Spleen (tissue), 11 donors: ENCODE measurements around the gene IL12B. TPM values are rescaled to one million over a fixed set of nuclear protein-coding genes. Genes with fewer than 3 reads are reported as not detected.
"Not testable (repeated sequence)": the region's sequence is repeated elsewhere in the genome, so short reads cannot be mapped to it uniquely, and the experiment has no call there.

Source experiments
- DNase-seq: peaks from one replicate; pipeline ENCODE4 v3.0.0-alpha.2; 2020
- H3K27ac ChIP-seq, 8 donors: fragments of 200-600 bp; sonication (generic) in 7 of 8; 1 replicate in 4 of 8; 2 replicates in 4 of 8; pipeline versions ENCODE4 v1.5.0 to v1.8.0; 2016 to 2021; ENCODE audit warnings: inconsistent platforms in 4 of 8, mild to moderate bottlenecking in 4 of 8, moderate library complexity in 1 of 8
- H3K27me3 ChIP-seq, 7 donors: fragments of 200-600 bp; sonication (generic) in 6 of 7; replicated peaks in 1 of 7; 1 replicate in 4 of 7; 2 replicates in 3 of 7; pipeline versions ENCODE4 v1.5.0 to v1.8.0; 2016 to 2021; ENCODE audit warnings: inconsistent platforms in 3 of 7, mild to moderate bottlenecking in 1 of 7
- H3K36me3 ChIP-seq, 6 donors: fragments of 200-600 bp; sonication (generic) in 5 of 6; 1 replicate in 4 of 6; 2 replicates in 2 of 6; pipeline versions ENCODE4 v1.5.0 to v1.8.0; 2016 to 2021; ENCODE audit warnings: inconsistent platforms in 2 of 6
- H3K4me1 ChIP-seq, 6 donors: fragments of 200-600 bp; sonication (generic) in 5 of 6; 1 replicate in 3 of 6; 2 replicates in 3 of 6; pipeline versions ENCODE4 v1.5.0 to v1.8.0; 2016 to 2021; ENCODE audit warnings: inconsistent platforms in 3 of 6
- H3K4me3 ChIP-seq, 8 donors: fragments of 200-600 bp; sonication (generic) in 7 of 8; 1 replicate in 4 of 8; 2 replicates in 4 of 8; pipeline versions ENCODE4 v1.5.0 to v1.8.0; 2016 to 2021; ENCODE audit warnings: inconsistent platforms in 4 of 8, mild to moderate bottlenecking in 4 of 8, moderate library complexity in 2 of 8
- H3K9me3 ChIP-seq, 8 donors: fragments of 200-600 bp; sonication (generic) in 7 of 8; 1 replicate in 4 of 8; 2 replicates in 4 of 8; pipeline versions ENCODE4 v1.5.0 to v1.8.0; 2016 to 2021; ENCODE audit warnings: inconsistent platforms in 4 of 8
- CTCF ChIP-seq, 11 experiments: fragments of 200-600 bp in 7 of 11; fragments of 450-650 bp in 4 of 11; sonication (generic) in 4 of 11; IDR thresholded peaks in 8 of 11; conservative IDR thresholded peaks in 3 of 11; 1 replicate in 7 of 11; 2 replicates in 4 of 11; pipeline versions ENCODE4 v1.4.0 to v1.8.0; 2016 to 2021; ENCODE audit warnings: antibody characterized with exemption in 11 of 11, inconsistent platforms in 4 of 11, mild to moderate bottlenecking in 1 of 11
- POLR2A ChIP-seq, 3 donors: fragments of 450-650 bp; IDR thresholded peaks; one replicate each; pipeline ENCODE4 v1.5.1; 2017; ENCODE audit warnings: antibody characterized with exemption in 3 of 3, mild to moderate bottlenecking in 1 of 3
- POLR2AphosphoS5 ChIP-seq, 3 donors: sonication (generic); formaldehyde crosslinking; IDR thresholded peaks; one replicate each; pipeline ENCODE4 v1.5.1; 2017; ENCODE audit warnings: antibody characterized with exemption in 3 of 3
- WGBS, 5 donors: extraction: QIAGEN DNeasy Blood & Tissue Kit in 3 of 5; methylation state at CpG; one replicate each; pipeline versions ENCODE4 v1.1.5 to v1.1.7; 2013 to 2018; 5-methylcytosine and 5-hydroxymethylcytosine counted together
- intact Hi-C: fragments of 100-400 bp; cut with DNase I; formaldehyde crosslinking; loops from one replicate; pipeline ENCODE4 v1.15.0; 2023; ENCODE audit warnings: low total_unique reads
- polyA plus RNA-seq, 3 donors: library from polyadenylated mRNA; stranded (reverse); fragments of 200-250 nt; gene quantifications; one replicate each; pipeline ENCODE4 v1.2.1, GENCODE V29; 2013
- total RNA-seq, 7 donors: library from RNA; depleted of rRNA in 3 of 7; stranded (reverse); fragments of >200 nt in 3 of 7; fragmentation: NEBNext Ultra II Directional in 4 of 7; extraction: Animal tissue kit (Norgen Biotek cat#: 25700) in 4 of 7; gene quantifications; one replicate each; pipeline versions ENCODE4 v1.1.0 to v1.2.1, GENCODE V29; 2016 to 2021
- donor health status: healthy with polysubstance abuse.
- donor health status: DM: no; HTN: no; CAD: no; lungs with moderate emphysema.
- donor health status: DM: no; HTN: no; CAD: no.
- donor health status: Bipolar disorder and iron deficiency.
- donor health status: healthy.
- donor health status: DM: no; HTN: no; CAD: no.
- donor health status: DM: yes; HTN: yes; CAD: no.

The IL12B gene
- total and polyA plus RNA-seq, 10 donors: 0.06 to 0.29 (median 0.15) TPM; not detected in 6

- no peaks in the 10 kb centered on the region for H3K9me3 ChIP-seq
- no peaks in the 10 kb centered on the region for H3K36me3 ChIP-seq
- 56 to 77% (median 68%) methylated on average over 2 of the region's 2 CpGs for WGBS, 5 donors
- no peaks in the 10 kb centered on the region for H3K27me3 ChIP-seq
- peaks cover 0 to 11% (median 3%) of the 10 kb centered on the region in 6 donors for H3K4me1 ChIP-seq
- DNase-seq: no peak
- intact Hi-C loops: no loop called here
- no peak for TF ChIP-seq POLR2AphosphoS5 (IDR thresholded peaks at IDR 0.05)
- TF ChIP-seq POLR2A (IDR thresholded peaks at IDR 0.05): no peak
- TF ChIP-seq CTCF (IDR thresholded peaks at IDR 0.05 in 8 of 11, conservative IDR thresholded peaks at IDR 0.05 in 3 of 11): no peak
- no peak overlapping the region for H3K4me3 ChIP-seq
- no peak overlapping the region for H3K27ac ChIP-seq
Observed at GRCh38 chr5:159359408-159359807, 29.1 kb upstream of the IL12B start.

- Histone ChIP-seq H3K9me3 (no peaks in the 10 kb centered on the region), H3K36me3 (no peaks in the 10 kb centered on the region), H3K27me3 (no peaks in the 10 kb centered on the region), H3K4me1 (no peaks in the 10 kb centered on the region), H3K4me3 (no peak overlapping the region), H3K27ac (no peak overlapping the region)
- DNase-seq: no peak
- intact Hi-C loops: no loop called here
- TF ChIP-seq POLR2AphosphoS5 (IDR thresholded peaks at IDR 0.05) (no peak), POLR2A (IDR thresholded peaks at IDR 0.05) (no peak), CTCF (IDR thresholded peaks at IDR 0.05 in 8 of 11, conservative IDR thresholded peaks at IDR 0.05 in 3 of 11) (no peak)
- 85 to 92% (median 91%) methylated on average over 4 of the region's 4 CpGs for WGBS, 5 donors
Observed at GRCh38 chr5:159353661-159354252, 23.5 kb upstream of the IL12B start.

- H3K27me3 ChIP-seq, intact Hi-C loops, DNase-seq, H3K9me3 ChIP-seq, H3K4me3 ChIP-seq, H3K27ac ChIP-seq, H3K4me1 ChIP-seq, H3K36me3 ChIP-seq: not testable (repeated sequence)
Observed at GRCh38 chr5:159350644-159351043, 20.4 kb upstream of the IL12B start.

- H3K9me3 ChIP-seq, H3K4me1 ChIP-seq, H3K27me3 ChIP-seq, H3K4me3 ChIP-seq, intact Hi-C loops, DNase-seq, H3K36me3 ChIP-seq, H3K27ac ChIP-seq: not testable (repeated sequence)
- 24 to 64% (median 55%) methylated on average over 2 of the region's 2 CpGs for WGBS, 5 donors
Observed at GRCh38 chr5:159350216-159350615, 19.9 kb upstream of the IL12B start.

GRCh38 chr5:159345861-159346260 is 15.6 kb upstream of the IL12B start:
- WGBS, 5 donors: 78 to 93% (median 85%) methylated on average over 4 of the region's 4 CpGs
- H3K27me3 ChIP-seq: no peaks in the 10 kb centered on the region
- no peaks in the 10 kb centered on the region for H3K36me3 ChIP-seq
- TF ChIP-seq POLR2A (IDR thresholded peaks at IDR 0.05) (no peak), POLR2AphosphoS5 (IDR thresholded peaks at IDR 0.05) (no peak), CTCF (IDR thresholded peaks at IDR 0.05 in 8 of 11, conservative IDR thresholded peaks at IDR 0.05 in 3 of 11) (no peak)
- peaks cover 7 to 23% (median 16%) of the 10 kb centered on the region in 6 donors for H3K4me1 ChIP-seq
- intact Hi-C loops: no loop called here
- peaks cover 0 to 13% (median 8%) of the 10 kb centered on the region in 8 donors for H3K9me3 ChIP-seq
- no peak for DNase-seq
- no peak overlapping the region for H3K4me3 ChIP-seq
- no peak overlapping the region for H3K27ac ChIP-seq
